ENCODE results near the gene RNASE7. TPM values are rescaled to one million over a fixed set of nuclear protein-coding genes. Genes with fewer than 3 reads are reported as not detected.

Gene RNASE7
- total RNA-seq, 1 experiment from 2014 or later: not detected

DNA sequence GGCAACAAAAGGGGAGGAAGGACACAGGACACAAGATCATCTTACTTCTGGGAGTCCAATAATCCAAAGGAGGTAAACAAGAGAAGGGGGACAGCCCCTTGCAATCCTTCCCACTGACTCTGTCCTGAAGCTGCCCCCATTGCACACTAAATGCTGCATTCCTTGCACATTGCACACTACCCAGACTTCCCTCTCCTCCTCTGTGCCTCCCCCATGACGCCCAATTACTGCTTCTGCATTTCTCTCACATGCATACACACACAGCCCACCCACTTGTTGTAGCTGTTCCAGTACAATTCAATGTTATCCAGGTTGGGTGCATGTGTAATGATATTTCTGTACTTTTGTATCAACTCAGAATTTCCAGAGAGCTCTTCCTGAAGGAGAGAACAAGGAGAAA lies 22.8 kb upstream of the RNASE7 start:
- Mint-ChIP-seq H3K27me3 (ENCODE audit: unreplicated experiment) (peaks cover 30% of the 10 kb centered on the region), H3K36me3 (ENCODE audit: insufficient read depth, unreplicated experiment) (peaks cover 3% of the 10 kb centered on the region), H3K4me3 (ENCODE audit: low read depth, unreplicated experiment) (no peak overlapping the region), H3K9me3 (ENCODE audit: low read depth, unreplicated experiment) (no peaks in the 10 kb centered on the region), H3K27ac (ENCODE audit: unreplicated experiment) (no peak overlapping the region), H3K4me1 (ENCODE audit: low read depth, unreplicated experiment) (peaks cover 8% of the 10 kb centered on the region)
- BruUV-seq (replicated peaks): no TSS peak
- CTCF ChIA-PET: no interaction called here
- DNase-seq: no peak
- TF ChIP-seq, protein P1, sequence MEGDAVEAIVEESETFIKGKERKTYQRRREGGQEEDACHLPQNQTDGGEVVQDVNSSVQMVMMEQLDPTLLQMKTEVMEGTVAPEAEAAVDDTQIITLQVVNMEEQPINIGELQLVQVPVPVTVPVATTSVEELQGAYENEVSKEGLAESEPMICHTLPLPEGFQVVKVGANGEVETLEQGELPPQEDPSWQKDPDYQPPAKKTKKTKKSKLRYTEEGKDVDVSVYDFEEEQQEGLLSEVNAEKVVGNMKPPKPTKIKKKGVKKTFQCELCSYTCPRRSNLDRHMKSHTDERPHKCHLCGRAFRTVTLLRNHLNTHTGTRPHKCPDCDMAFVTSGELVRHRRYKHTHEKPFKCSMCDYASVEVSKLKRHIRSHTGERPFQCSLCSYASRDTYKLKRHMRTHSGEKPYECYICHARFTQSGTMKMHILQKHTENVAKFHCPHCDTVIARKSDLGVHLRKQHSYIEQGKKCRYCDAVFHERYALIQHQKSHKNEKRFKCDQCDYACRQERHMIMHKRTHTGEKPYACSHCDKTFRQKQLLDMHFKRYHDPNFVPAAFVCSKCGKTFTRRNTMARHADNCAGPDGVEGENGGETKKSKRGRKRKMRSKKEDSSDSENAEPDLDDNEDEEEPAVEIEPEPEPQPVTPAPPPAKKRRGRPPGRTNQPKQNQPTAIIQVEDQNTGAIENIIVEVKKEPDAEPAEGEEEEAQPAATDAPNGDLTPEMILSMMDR (IDR thresholded peaks at IDR 0.05; ENCODE audit: unreplicated experiment): no peak
- intact Hi-C loops (cut with micrococcal nuclease; ENCODE audit: unreplicated experiment): no loop called here

DNA sequence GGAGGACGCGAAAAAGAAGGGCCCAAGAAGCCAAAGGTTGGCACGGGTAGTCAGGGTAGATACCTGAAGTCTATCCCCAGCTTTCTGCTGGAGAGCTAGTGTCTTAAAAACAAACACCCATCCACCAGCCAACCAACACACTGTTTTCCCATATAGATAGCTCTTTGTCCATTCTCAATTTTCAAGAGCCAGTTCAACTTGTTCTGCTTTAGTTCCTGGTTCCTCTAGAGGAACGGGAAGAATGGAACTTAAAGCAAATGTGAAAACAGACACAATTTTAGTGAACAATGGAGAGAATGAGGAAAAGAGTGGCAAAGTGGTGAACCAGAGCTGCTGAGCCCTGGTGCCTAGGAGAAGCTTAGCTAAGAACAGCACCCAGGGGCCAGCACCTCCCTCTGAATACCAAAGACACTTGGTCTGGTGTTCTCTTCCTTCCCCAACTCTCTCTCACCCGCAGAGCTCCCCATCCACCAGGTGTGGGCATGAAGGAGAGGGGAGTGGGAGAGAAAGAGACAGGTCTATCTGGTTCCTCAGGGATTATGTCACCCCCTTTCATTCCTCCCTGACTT lies 21.1 kb upstream of the RNASE7 start:
- CTCF ChIA-PET: interaction anchor here (0.7 to 0.8 kb wide), 3 partner anchors 19 to 84 kb away, joined by 3 to 4 read pairs (median 3); no protein-coding TSS in a partner anchor
- TF ChIP-seq, protein P1 (IDR thresholded peaks at IDR 0.05; ENCODE audit: unreplicated experiment): no peak
- Mint-ChIP-seq H3K36me3 (ENCODE audit: insufficient read depth, unreplicated experiment) (peaks cover 8% of the 10 kb centered on the region), H3K4me1 (ENCODE audit: low read depth, unreplicated experiment) (peaks cover 8% of the 10 kb centered on the region), H3K27ac (ENCODE audit: unreplicated experiment) (no peak overlapping the region), H3K4me3 (ENCODE audit: low read depth, unreplicated experiment) (no peak overlapping the region), H3K27me3 (ENCODE audit: unreplicated experiment) (peaks cover 28% of the 10 kb centered on the region), H3K9me3 (ENCODE audit: low read depth, unreplicated experiment) (no peaks in the 10 kb centered on the region)
- no peak for DNase-seq
- intact Hi-C loops (cut with micrococcal nuclease; ENCODE audit: unreplicated experiment): no loop called here
- no TSS peak for BruUV-seq (replicated peaks)

DNA sequence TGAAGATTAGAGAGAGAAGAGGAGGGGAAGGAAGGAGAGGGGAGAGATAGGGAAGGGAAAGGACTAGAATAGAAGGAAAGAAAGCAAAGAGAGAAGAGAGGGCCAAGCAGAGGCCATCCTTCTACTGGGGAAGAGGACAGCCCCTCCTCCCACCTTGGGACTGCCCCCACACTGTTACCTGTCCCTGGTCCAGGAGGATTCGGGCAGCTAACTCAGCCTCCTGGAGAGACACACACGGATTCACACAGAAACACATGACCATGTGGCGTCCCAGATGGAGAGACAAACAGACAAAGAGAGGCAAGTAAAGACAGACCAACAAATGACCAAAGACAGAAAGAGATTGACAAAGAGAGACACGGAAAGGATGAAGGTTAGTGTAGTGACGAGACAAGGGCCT lies 19.5 kb upstream of the RNASE7 start:
- DNase-seq: no peak
- peaks cover 28% of the 10 kb centered on the region for H3K27me3 Mint-ChIP-seq (ENCODE audit: unreplicated experiment)
- peaks cover 8% of the 10 kb centered on the region for H3K36me3 Mint-ChIP-seq (ENCODE audit: insufficient read depth, unreplicated experiment)
- BruUV-seq (replicated peaks): no TSS peak
- TF ChIP-seq, protein P1 (IDR thresholded peaks at IDR 0.05; ENCODE audit: unreplicated experiment): no peak
- H3K9me3 Mint-ChIP-seq (ENCODE audit: low read depth, unreplicated experiment): no peaks in the 10 kb centered on the region
- intact Hi-C loops (cut with micrococcal nuclease; ENCODE audit: unreplicated experiment): no loop called here
- CTCF ChIA-PET: no interaction called here
- H3K27ac Mint-ChIP-seq (ENCODE audit: unreplicated experiment): no peak overlapping the region
- no peak overlapping the region for H3K4me3 Mint-ChIP-seq (ENCODE audit: low read depth, unreplicated experiment)
- H3K4me1 Mint-ChIP-seq (ENCODE audit: low read depth, unreplicated experiment): peaks cover 8% of the 10 kb centered on the region

DNA sequence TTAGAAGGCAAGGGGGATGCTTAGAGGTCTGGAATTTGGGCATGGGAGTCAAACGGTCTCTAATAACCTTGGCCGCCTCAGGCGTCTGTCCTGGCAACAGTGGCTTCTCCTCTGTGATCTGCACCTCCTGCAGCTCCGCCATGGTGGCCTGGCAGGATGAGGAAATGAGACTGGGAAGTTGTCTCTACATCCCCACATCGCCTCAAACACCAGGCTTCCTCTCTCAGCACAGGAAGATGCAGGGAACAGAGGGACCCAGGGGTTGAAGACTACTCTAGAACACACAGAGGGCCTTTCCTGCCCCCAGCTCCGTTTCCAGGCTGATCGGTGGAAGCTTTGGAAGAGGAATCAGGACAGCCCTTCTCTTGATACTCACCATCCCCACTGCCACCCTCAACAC lies 19.0 kb upstream of the RNASE7 start:
- DNase-seq: no peak
- CTCF ChIA-PET: interaction anchor here (0.5 to 1.2 kb wide), 3 partner anchors 17 to 341 kb away, joined by 3 to 5 read pairs (median 4); no protein-coding TSS in a partner anchor
- no TSS peak for BruUV-seq (replicated peaks)
- H3K4me1 Mint-ChIP-seq (ENCODE audit: low read depth, unreplicated experiment): peaks cover 8% of the 10 kb centered on the region
- TF ChIP-seq, protein P1 (IDR thresholded peaks at IDR 0.05; ENCODE audit: unreplicated experiment): no peak
- H3K4me3 Mint-ChIP-seq (ENCODE audit: low read depth, unreplicated experiment): no peak overlapping the region
- no peak overlapping the region for H3K27ac Mint-ChIP-seq (ENCODE audit: unreplicated experiment)
- peaks cover 28% of the 10 kb centered on the region for H3K27me3 Mint-ChIP-seq (ENCODE audit: unreplicated experiment)
- H3K9me3 Mint-ChIP-seq (ENCODE audit: low read depth, unreplicated experiment): no peaks in the 10 kb centered on the region
- intact Hi-C loops (cut with micrococcal nuclease; ENCODE audit: unreplicated experiment): no loop called here
- peaks cover 8% of the 10 kb centered on the region for H3K36me3 Mint-ChIP-seq (ENCODE audit: insufficient read depth, unreplicated experiment)

All from Calu3 (cell line).